SK-N-SH (cell line): Measurements from ENCODE around the gene SLC2A5. TPM values are rescaled to one million over a fixed set of nuclear protein-coding genes. Genes with fewer than 3 reads are reported as not detected.

Source experiments
- CTCF ChIA-PET: fragments of 300-600, 350-600 bp; formaldehyde crosslinking; extraction: SDS; loops from one replicate; lab custom pipeline; 2021; lab: Yijun Ruan, JAX
- POLR2A ChIA-PET: fragments of 350-600 bp; sonication (Branson Sonifier 250); formaldehyde crosslinking; extraction: SDS; loops from one replicate; lab custom pipeline; 2020; ENCODE audit warnings: antibody characterized with exemption, inconsistent platforms; lab: Yijun Ruan, JAX
- DNase-seq: peaks from one replicate; pipeline ENCODE4 v3.0.0; 2012
- H2AFZ ChIP-seq: fragments of 200-600 bp; sonication (generic); 2 replicates; pipeline ENCODE4 v1.8.1; 2016; ENCODE audit warnings: antibody characterized with exemption, mild to moderate bottlenecking, low read depth
- H3F3A ChIP-seq: fragments of 200-600 bp; sonication (generic); replicated peaks from 2 replicates; pipeline ENCODE3; 2016; ENCODE audit warnings: antibody characterized with exemption, mild to moderate bottlenecking; ENCODE audit not compliant: insufficient read depth
- H3K27ac ChIP-seq, 2 experiments: fragments of 200-500 bp in 1 of 2; fragments of 200-600 bp in 1 of 2; sonication (Bioruptor generic) in 1 of 2; sonication (generic), shearing (Covaris generic) in 1 of 2; 2 replicates each; pipeline versions ENCODE4 v1.5.1 to v1.6.1; 2014 to 2016; ENCODE audit warnings: low read depth in 2 of 2, inconsistent platforms in 1 of 2, low read length in 1 of 2, mild to moderate bottlenecking in 1 of 2, mixed read lengths in 1 of 2
- H3K27me3 ChIP-seq: fragments of 200-600 bp; sonication (generic), shearing (Covaris generic); 2 replicates; pipeline ENCODE4 v1.6.1; 2016; ENCODE audit warnings: mixed run types; ENCODE audit not compliant: insufficient read depth
- H3K36me3 ChIP-seq, 2 experiments: fragments of 200-500 bp in 1 of 2; fragments of 200-600 bp in 1 of 2; sonication (Bioruptor generic) in 1 of 2; sonication (generic) in 1 of 2; replicated peaks in 1 of 2; 2 replicates each; pipeline versions ENCODE3 to v1.5.1; 2014 to 2016; ENCODE audit warnings: low read length in 1 of 2, mild to moderate bottlenecking in 1 of 2; ENCODE audit not compliant: insufficient read depth in 2 of 2, control insufficient read depth in 1 of 2
- H3K4me1 ChIP-seq, 2 experiments: fragments of 200-500 bp in 1 of 2; fragments of 200-600 bp in 1 of 2; sonication (Bioruptor generic) in 1 of 2; sonication (generic), shearing (Covaris generic) in 1 of 2; 2 replicates each; pipeline versions ENCODE4 v1.5.1 to v1.6.1; 2014 to 2016; ENCODE audit warnings: low read depth in 1 of 2, low read length in 1 of 2, mixed run types in 1 of 2; ENCODE audit not compliant: insufficient read depth in 2 of 2, control insufficient read depth in 1 of 2
- H3K4me2 ChIP-seq: fragments of 200-600 bp; sonication (generic), shearing (Covaris generic); 2 replicates; pipeline ENCODE4 v1.6.1; 2017; ENCODE audit warnings: mixed run types
- H3K4me3 ChIP-seq, 2 experiments: fragments of 200-500 bp in 1 of 2; fragments of 200-600 bp in 1 of 2; sonication (Bioruptor generic) in 1 of 2; sonication (generic), shearing (Covaris generic) in 1 of 2; 2 replicates each; pipeline versions ENCODE4 v1.5.1 to v1.8.1; 2014 to 2016; ENCODE audit warnings: low read depth in 2 of 2, inconsistent platforms in 1 of 2, low read length in 1 of 2, mild to moderate bottlenecking in 1 of 2, mixed read lengths in 1 of 2, moderate library complexity in 1 of 2
- H3K79me2 ChIP-seq: fragments of 200-600 bp; sonication (generic); 2 replicates; pipeline ENCODE4 v1.8.1; 2017; ENCODE audit warnings: mild to moderate bottlenecking; ENCODE audit not compliant: insufficient read depth
- H3K9ac ChIP-seq: fragments of 200-600 bp; sonication (generic); 2 replicates; pipeline ENCODE4 v1.6.1; 2017; ENCODE audit warnings: mixed run types
- H3K9me2 ChIP-seq: fragments of 200-600 bp; sonication (generic); 2 replicates; pipeline ENCODE4 v1.6.1; 2017; ENCODE audit warnings: mixed run types
- H3K9me3 ChIP-seq: fragments of 200-600 bp; sonication (generic); 2 replicates; pipeline ENCODE4 v1.6.1; 2017; ENCODE audit warnings: mixed run types, mild to moderate bottlenecking, moderate library complexity
- H4K20me1 ChIP-seq: fragments of 200-600 bp; sonication (generic); 2 replicates; pipeline ENCODE4 v1.6.1; 2017; ENCODE audit warnings: mild to moderate bottlenecking, mixed run types; ENCODE audit not compliant: insufficient read depth
- ELF1 ChIP-seq: IDR thresholded peaks from 2 replicates; pipeline ENCODE4 v1.4.0; 2012
- FOSL2 ChIP-seq: IDR thresholded peaks from 2 replicates; pipeline ENCODE4 v1.4.0; 2012; ENCODE audit warnings: low read depth, mild to moderate bottlenecking, moderate library complexity, borderline replicate concordance
- FOXJ3 ChIP-seq: sonication (generic); formaldehyde crosslinking; IDR thresholded peaks from 2 replicates; pipeline ENCODE4 v1.5.1; 2020; ENCODE audit warnings: mild to moderate bottlenecking, missing genetic modification reagents
- GATA2 ChIP-seq: sonication (generic); formaldehyde crosslinking; IDR thresholded peaks from 2 replicates; pipeline ENCODE4 v1.5.0; 2020; ENCODE audit warnings: mild to moderate bottlenecking, missing genetic modification reagents
- IRF3 ChIP-seq: fragments of 150-350 bp; IDR thresholded peaks from 2 replicates; pipeline ENCODE4 v1.6.1; 2016; ENCODE audit warnings: mild to moderate bottlenecking, low read depth, low read length
- JUND ChIP-seq: IDR thresholded peaks from 2 replicates; pipeline ENCODE4 v1.4.0; 2012
- MXI1 ChIP-seq: IDR thresholded peaks from 2 replicates; pipeline ENCODE4 v1.6.1; 2012; ENCODE audit warnings: mild to moderate bottlenecking, low read depth, low read length, improper control_type of control experiment
- NFIC ChIP-seq: IDR thresholded peaks from 2 replicates; pipeline ENCODE4 v1.4.0; 2012; ENCODE audit warnings: borderline replicate concordance
- POLR2AphosphoS5 ChIP-seq: IDR thresholded peaks from 2 replicates; pipeline ENCODE4 v1.6.1; 2012; ENCODE audit warnings: low read depth, low read length
- RFX5 ChIP-seq: IDR thresholded peaks from 2 replicates; pipeline ENCODE4 v1.6.1; 2012; ENCODE audit warnings: mild to moderate bottlenecking, improper control_type of control experiment, low read length
- RXRA ChIP-seq: IDR thresholded peaks from 2 replicates; pipeline ENCODE4 v1.4.0; 2012; ENCODE audit warnings: low read depth, mild to moderate bottlenecking, borderline replicate concordance
- SMC3 ChIP-seq: IDR thresholded peaks from 2 replicates; pipeline ENCODE4 v1.6.1; 2012; ENCODE audit warnings: low read depth, low read length, improper control_type of control experiment
- TEAD4 ChIP-seq: IDR thresholded peaks from 2 replicates; pipeline ENCODE4 v1.4.0; 2012; ENCODE audit warnings: mild to moderate bottlenecking, borderline replicate concordance; ENCODE audit not compliant: insufficient read depth
- USF2 ChIP-seq: fragments of 150-350 bp; IDR thresholded peaks from 2 replicates; pipeline ENCODE4 v1.6.1; 2017; ENCODE audit warnings: antibody characterized with exemption, low read length, low read depth, borderline replicate concordance
- YY1 ChIP-seq: IDR thresholded peaks from 2 replicates; pipeline ENCODE4 v1.4.0; 2012; ENCODE audit warnings: low read depth, mild to moderate bottlenecking
- WGBS: methylation state at CpG from one replicate; pipeline ENCODE4 v1.1.6; 2017; ENCODE audit warnings: low lambda C conversion rate; 5-methylcytosine and 5-hydroxymethylcytosine counted together
- polyA plus RNA-seq, 3 experiments: library from polyadenylated mRNA; depleted of rRNA; stranded (reverse); fragments of >200 nt; gene quantifications; 2 replicates each; pipeline ENCODE4 v1.2.3, GENCODE V29; 2012

Gene SLC2A5
- polyA plus RNA-seq, 1 of the 3 experiments (the other 2 are of a cell fraction), result 0.02 TPM

GRCh38 chr1:9048551-9048950 is 20.9 kb downstream of the SLC2A5 start:
- Histone ChIP-seq H3K4me1 (no peaks in the 10 kb centered on the region), H3K9me3 (no peaks in the 10 kb centered on the region), H3K27me3 (no peaks in the 10 kb centered on the region), H3K79me2 (no peaks in the 10 kb centered on the region), H3K4me3 (no peak overlapping the region), H2AFZ (no peak overlapping the region), H3K36me3 (no peaks in the 10 kb centered on the region), H3K9ac (no peak overlapping the region), H4K20me1 (no peaks in the 10 kb centered on the region), H3K27ac (no peak overlapping the region), H3F3A (no peaks in the 10 kb centered on the region), H3K9me2 (no peaks in the 10 kb centered on the region), H3K4me2 (no peak overlapping the region)
- POLR2A ChIA-PET, result no interaction called here
- 63% methylated on average over 7 of the region's 7 CpGs for WGBS
- TF ChIP-seq RXRA (no peak), POLR2AphosphoS5 (no peak), FOSL2 (no peak), ELF1 (no peak), USF2 (no peak), TEAD4 (no peak), SMC3 (no peak), JUND (no peak), GATA2 (no peak), FOXJ3 (CRISPR knock-in tag) (no peak), MXI1 (no peak), IRF3 (no peak), RFX5 (no peak), NFIC (no peak)
- CTCF ChIA-PET, result interaction anchor here (0.7 to 2.1 kb wide), 3 partner anchors 10 to 130 kb away, joined by 3 to 6 read pairs (median 3); no protein-coding TSS in a partner anchor
- no peak for DNase-seq

GRCh38 chr1:9047019-9047418 is 22.4 kb downstream of the SLC2A5 start:
- CTCF ChIA-PET, result interaction anchor here (1.1 to 2.1 kb wide), 3 partner anchors 10 to 129 kb away, joined by 4 to 6 read pairs (median 5); no protein-coding TSS in a partner anchor
- H3K9me2 ChIP-seq, result no peaks in the 10 kb centered on the region
- WGBS, result 89% methylated on average over 2 of the region's 2 CpGs

More at GRCh38 chr1:9047019-9047418, 22.4 kb downstream of the SLC2A5 start:
- Histone ChIP-seq H3K4me3 (no peak overlapping the region), H3K4me2 (no peak overlapping the region), H3K4me1 (no peaks in the 10 kb centered on the region), H3K9me3 (no peaks in the 10 kb centered on the region), H3K27me3 (no peaks in the 10 kb centered on the region), H3K79me2 (no peaks in the 10 kb centered on the region), H2AFZ (no peak overlapping the region), H3F3A (no peaks in the 10 kb centered on the region), H3K9ac (no peak overlapping the region), H3K27ac (no peak overlapping the region), H4K20me1 (no peaks in the 10 kb centered on the region), H3K36me3 (no peaks in the 10 kb centered on the region)
- no peak for DNase-seq
- POLR2A ChIA-PET, result no interaction called here
- TF ChIP-seq POLR2AphosphoS5 (no peak), YY1 (no peak), NFIC (no peak)
